Rectal smooth muscle tissue (tissue), 1 donor: ENCODE results near the gene HAUS7.

Experiments
- H3K27ac ChIP-seq: one replicate; pipeline ENCODE4 v1.7.0; 2013; ENCODE audit warnings: low read depth, low read length, inconsistent platforms
- H3K27me3 ChIP-seq: one replicate; pipeline ENCODE4 v1.7.0; 2013; ENCODE audit warnings: low read length; ENCODE audit not compliant: control insufficient read depth, insufficient read depth
- H3K36me3 ChIP-seq: one replicate; pipeline ENCODE4 v1.7.0; 2013; ENCODE audit warnings: low read length; ENCODE audit not compliant: control insufficient read depth, insufficient read depth
- H3K4me1 ChIP-seq: one replicate; pipeline ENCODE4 v1.7.0; 2013; ENCODE audit warnings: low read length; ENCODE audit not compliant: control insufficient read depth, insufficient read depth
- H3K4me3 ChIP-seq: one replicate; pipeline ENCODE4 v1.7.0; 2013; ENCODE audit warnings: low read length
- H3K9ac ChIP-seq: one replicate; pipeline ENCODE4 v1.7.0; 2013; ENCODE audit warnings: low read length

The HAUS7 gene

DNA sequence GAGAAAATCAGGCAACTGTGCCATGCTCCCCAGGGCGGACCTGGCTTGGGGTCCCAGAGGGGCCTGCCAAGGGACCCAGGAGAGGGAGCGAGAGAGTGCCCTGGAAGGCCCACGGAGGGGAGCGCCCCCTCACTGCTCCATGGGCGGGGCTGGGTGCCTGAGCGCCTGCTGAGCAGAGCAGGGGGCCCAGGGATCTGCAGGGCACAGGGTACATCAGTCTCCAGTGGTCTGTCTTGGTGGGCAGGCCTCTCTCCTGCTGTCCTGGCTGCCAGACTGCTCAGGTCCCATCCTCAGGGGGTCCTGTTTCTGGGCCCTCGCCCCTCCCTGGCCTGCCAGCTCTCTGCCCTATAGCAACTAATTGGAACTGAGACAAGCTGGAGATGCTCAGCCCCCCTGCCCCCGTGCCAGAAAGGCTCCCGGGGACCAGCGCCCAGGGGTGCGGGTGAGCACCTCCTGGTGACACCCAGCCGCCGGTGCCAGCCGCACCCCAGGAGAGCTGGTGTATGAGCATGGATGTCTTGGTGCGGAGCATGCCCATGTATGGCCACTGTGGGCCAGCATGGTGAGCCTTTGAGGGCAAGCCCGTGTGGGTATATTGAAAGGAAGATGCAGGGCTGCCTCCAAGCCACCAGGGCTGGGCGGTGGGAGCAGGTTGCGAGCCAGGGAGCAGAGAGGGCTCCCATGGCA is 25.7 kb upstream of the HAUS7 start:
- H3K9ac ChIP-seq: no peak overlapping the region
- no peaks in the 10 kb centered on the region for H3K4me1 ChIP-seq
- no peak overlapping the region for H3K4me3 ChIP-seq
- no peaks in the 10 kb centered on the region for H3K36me3 ChIP-seq
- no peak overlapping the region for H3K27ac ChIP-seq
- H3K27me3 ChIP-seq: no peaks in the 10 kb centered on the region

- H3K27me3 ChIP-seq: no peaks in the 10 kb centered on the region
- no peaks in the 10 kb centered on the region for H3K4me1 ChIP-seq
- no peak overlapping the region for H3K27ac ChIP-seq
- H3K4me3 ChIP-seq: peak overlapping the region; percentile 33
- no peaks in the 10 kb centered on the region for H3K36me3 ChIP-seq
- H3K9ac ChIP-seq: no peak overlapping the region
Measured at GRCh38 chrX:153495362-153495751, 25.0 kb upstream of the HAUS7 start.

DNA sequence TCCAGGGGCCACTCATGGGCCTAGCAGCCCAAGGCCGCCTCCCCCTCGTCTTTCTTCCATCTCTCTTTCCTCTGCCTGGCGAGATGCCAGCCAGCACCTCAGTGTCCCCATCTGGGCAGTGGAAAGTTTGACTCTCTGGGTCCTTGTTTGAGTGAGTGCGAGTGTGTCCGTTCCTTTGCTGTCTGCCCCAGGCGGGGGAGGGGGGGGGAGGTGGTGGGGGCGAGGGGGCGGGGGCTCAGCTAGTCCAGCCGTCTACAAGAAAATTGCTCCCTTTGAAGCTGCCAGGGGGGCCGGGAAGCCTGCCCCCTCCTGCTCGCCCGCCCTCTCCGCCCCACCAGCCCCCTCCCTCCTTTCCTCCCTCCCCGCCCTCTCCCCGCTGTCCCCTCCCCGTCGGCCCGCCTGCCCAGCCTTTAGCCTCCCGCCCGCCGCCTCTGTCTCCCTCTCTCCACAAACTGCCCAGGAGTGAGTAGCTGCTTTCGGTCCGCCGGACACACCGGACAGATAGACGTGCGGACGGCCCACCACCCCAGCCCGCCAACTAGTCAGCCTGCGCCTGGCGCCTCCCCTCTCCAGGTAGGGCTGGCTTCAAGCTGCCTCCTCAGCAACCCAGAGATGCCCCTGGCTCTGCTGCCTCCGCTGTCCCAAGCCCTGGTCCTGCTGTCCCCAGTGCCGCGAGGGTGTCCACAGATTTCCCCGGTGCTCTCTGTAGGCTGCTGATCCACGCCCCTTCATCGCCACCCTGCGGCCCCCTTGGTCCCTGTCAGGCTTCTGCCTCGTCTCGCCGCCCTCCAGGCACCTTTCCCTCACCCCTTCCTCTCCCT is 24.4 kb upstream of the HAUS7 start, which contains the start of gene BGN:
BGN (plus strand) TSS at position 440 of the 821 bp plus-strand sequence. CDS start 9,652 bp downstream, outside the sequence.
- H3K4me1 ChIP-seq: no peaks in the 10 kb centered on the region
- H3K4me3 ChIP-seq: peak within 1 kb of the TSS; percentile 33
- no peaks in the 10 kb centered on the region for H3K36me3 ChIP-seq
- H3K27ac ChIP-seq: no peak within 1 kb of the TSS
- no peak within 1 kb of the TSS for H3K9ac ChIP-seq
- no peaks in the 10 kb centered on the region for H3K27me3 ChIP-seq

DNA sequence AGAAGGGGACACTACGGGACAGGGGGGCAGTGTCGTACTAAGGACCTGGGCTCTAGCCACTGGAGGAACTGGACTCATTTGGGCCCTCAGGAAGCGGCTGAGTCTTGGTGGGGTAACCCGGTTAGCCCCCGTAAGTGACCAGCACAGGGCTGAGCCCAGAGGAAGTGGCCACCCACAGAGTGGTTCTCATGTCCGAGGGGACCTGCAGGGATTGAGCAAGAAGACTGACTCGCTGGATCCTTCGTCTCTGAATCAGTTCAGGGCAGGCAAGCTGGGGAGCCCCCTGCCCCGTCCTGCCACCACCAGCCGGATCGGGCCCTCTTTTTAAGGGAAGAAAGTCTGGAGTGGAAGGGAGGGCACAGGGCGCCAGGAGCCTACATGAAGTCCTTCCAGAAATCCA is 23.7 kb upstream of the HAUS7 start:
- Histone ChIP-seq H3K9ac (no peak overlapping the region), H3K27ac (no peak overlapping the region), H3K36me3 (no peaks in the 10 kb centered on the region), H3K27me3 (no peaks in the 10 kb centered on the region), H3K4me1 (no peaks in the 10 kb centered on the region), H3K4me3 (no peak overlapping the region)

- H3K4me1 ChIP-seq: no peaks in the 10 kb centered on the region
- no peak overlapping the region for H3K4me3 ChIP-seq
- H3K9ac ChIP-seq: no peak overlapping the region
- H3K27me3 ChIP-seq: no peaks in the 10 kb centered on the region
- no peaks in the 10 kb centered on the region for H3K36me3 ChIP-seq
- H3K27ac ChIP-seq: no peak overlapping the region
Measured at GRCh38 chrX:153493085-153493484, 22.7 kb upstream of the HAUS7 start.

DNA sequence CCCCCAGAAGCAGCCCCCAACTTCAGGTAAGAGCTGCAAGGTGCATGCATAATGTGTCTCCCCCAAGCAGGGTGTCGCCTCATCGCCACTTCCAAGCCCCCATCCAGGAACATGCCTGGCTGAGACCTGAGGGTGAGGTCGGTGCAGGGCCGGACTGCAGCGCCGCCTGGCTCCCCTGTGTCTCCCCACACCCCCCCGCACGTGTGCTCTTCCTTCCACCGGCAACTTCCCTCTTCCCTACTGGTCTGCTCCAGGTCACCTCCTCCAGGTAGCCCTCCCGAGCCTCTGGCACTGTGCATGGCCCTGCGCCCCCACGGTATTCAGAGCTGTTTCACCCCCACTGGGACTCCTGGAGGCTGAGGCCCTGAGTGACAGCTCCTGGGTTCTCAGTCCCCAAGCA is 22.2 kb upstream of the HAUS7 start:
- Histone ChIP-seq H3K9ac (no peak overlapping the region), H3K4me3 (no peak overlapping the region), H3K27me3 (no peaks in the 10 kb centered on the region), H3K4me1 (no peaks in the 10 kb centered on the region), H3K27ac (no peak overlapping the region), H3K36me3 (no peaks in the 10 kb centered on the region)

DNA sequence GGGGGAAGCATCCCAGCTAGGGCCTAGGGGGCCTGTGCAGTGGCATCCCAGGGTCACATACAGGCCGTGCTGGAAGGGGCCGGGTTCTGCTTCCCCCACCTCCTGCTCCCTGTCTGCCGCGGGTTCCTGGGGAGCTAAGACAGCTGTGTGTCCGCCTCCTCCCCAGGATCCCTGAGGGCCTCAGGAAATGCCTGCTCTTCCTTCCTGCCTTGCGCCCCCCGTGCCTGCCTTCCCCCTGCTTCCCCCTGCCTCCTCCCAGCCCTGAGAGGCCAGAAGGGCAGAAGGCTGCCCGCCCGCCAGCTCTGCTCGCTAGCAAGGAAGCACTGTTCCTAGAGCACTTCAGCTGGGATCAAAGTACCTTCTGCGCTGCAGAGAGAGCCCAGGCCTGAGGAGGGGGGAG is 21.5 kb upstream of the HAUS7 start:
- no peak overlapping the region for H3K9ac ChIP-seq
- H3K27me3 ChIP-seq: no peaks in the 10 kb centered on the region
- H3K4me3 ChIP-seq: no peak overlapping the region
- no peak overlapping the region for H3K27ac ChIP-seq
- no peaks in the 10 kb centered on the region for H3K36me3 ChIP-seq
- H3K4me1 ChIP-seq: no peaks in the 10 kb centered on the region

GRCh38 chrX:153491351-153491914 is 21.1 kb upstream of the HAUS7 start:
- Histone ChIP-seq H3K9ac (no peak overlapping the region), H3K27me3 (no peaks in the 10 kb centered on the region), H3K4me1 (no peaks in the 10 kb centered on the region), H3K36me3 (no peaks in the 10 kb centered on the region), H3K27ac (no peak overlapping the region), H3K4me3 (no peak overlapping the region)

DNA sequence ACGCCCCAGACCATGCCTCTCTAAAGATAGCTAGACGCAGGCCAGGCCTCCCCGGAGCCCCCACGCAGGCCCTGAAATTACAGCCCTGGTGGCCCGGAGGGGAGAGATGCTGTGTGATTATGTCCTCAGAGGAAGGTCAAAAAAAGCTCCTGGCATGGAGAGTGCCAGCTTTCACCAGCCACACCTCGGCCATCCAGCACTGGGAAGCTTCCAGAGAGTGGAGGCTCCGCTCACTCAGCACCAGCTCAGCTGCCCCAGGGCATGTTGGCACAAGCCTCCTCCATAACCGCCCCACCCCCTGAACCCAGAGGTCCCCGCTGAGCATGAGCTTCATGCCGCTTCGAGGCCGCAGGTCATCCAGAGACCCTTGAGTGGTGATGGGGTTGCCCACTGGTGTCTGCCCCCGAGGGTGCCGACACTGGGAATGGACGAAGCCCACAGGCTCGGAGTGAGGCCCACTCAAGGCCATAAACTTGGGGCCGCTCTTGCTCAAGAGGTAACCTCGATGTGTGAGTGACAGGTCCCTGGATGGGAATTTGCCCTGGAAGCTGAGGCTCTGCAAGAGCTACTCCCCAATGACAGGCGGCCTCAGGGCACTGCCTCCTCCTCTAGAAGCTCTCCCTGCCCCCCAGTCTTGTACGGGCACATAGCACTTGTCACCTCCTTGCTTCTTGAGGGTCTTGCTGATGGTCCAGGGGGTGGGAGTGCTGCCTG is 20.0 kb upstream of the HAUS7 start:
- Histone ChIP-seq H3K27me3 (no peaks in the 10 kb centered on the region), H3K27ac (no peak overlapping the region), H3K36me3 (no peaks in the 10 kb centered on the region), H3K9ac (no peak overlapping the region), H3K4me3 (no peak overlapping the region), H3K4me1 (no peaks in the 10 kb centered on the region)

DNA sequence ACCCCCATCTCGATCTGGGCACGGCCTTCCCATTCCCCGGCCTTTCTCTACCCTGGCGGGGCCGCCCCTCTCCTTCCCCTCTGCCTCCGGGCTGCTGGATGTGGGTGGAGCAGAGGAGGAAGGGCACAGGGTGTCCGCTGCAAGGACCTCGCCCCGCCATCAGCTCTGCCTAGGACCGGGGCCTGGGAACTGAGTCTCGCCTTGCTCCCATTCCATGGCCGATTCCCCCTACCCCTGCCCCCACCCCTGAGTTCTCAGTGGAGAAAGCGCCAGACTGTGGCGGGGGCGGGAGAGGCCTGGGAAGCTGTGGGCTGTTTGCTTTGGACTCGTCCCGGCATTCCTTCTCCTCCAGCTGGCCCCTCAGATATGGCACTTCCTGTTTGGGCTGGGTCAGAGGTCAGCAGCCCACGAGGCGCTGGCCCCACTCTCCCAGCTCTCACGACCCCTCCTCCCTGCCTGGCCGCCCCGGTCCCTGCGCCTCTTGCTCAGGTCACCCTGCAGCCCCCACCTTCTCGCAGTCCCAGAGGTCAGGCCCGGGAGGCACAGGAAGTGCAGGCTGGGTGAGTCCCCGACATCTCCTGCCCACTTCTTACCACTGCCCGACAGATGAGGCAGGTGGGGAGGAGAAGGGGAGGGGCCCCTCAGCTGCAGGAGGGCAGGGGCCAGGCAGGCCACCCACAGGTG is 18.0 kb upstream of the HAUS7 start:
- no peaks in the 10 kb centered on the region for H3K36me3 ChIP-seq
- no peaks in the 10 kb centered on the region for H3K4me1 ChIP-seq
- H3K4me3 ChIP-seq: no peak overlapping the region
- no peaks in the 10 kb centered on the region for H3K27me3 ChIP-seq
- H3K27ac ChIP-seq: no peak overlapping the region
- no peak overlapping the region for H3K9ac ChIP-seq

DNA sequence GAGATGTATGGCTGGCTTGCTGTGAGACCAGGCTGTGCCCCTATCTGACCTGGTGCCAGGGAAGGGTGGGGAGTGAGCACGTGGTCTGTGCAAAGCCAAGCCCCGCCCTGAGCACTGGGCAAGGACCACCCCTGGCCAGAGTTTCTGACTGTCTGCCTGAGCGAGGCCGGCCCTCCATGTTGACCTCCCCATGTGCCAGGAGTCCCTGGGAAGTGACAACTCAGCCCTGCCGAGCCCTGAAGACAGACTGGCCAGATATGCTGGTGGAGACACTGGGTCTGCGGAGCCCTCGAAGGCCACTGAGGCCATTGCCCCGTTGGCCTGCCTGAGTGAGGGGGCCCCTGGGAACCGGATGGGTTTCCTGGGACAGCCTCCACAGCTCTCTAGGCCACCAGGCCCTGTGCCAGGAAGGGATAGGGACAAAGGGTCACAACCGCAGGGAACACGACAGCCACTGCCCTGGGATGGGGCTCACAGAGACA is 17.3 kb upstream of the HAUS7 start:
- no peaks in the 10 kb centered on the region for H3K36me3 ChIP-seq
- H3K27ac ChIP-seq: no peak overlapping the region
- no peak overlapping the region for H3K9ac ChIP-seq
- no peaks in the 10 kb centered on the region for H3K4me1 ChIP-seq
- no peaks in the 10 kb centered on the region for H3K27me3 ChIP-seq
- H3K4me3 ChIP-seq: no peak overlapping the region

DNA sequence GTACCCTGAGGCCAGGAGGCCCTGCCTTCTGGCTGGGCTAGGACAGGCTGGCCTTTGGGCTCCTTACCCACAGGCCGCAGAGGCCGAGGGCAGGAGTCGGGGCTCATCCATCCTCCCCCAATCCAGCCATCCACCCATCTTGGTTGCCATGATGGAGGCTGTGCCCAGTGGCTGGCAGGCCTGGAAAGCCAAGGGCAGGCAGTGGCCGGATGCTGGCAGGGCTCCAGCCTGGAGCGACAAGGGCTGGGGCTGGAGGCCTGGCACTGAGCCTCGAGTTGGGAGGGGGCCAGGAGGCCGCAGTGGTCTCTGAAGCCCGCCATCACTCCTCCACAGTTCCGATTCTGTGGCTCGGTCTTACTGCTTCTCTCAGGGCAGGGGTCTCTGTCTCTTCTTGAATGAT is 15.8 kb upstream of the HAUS7 start:
- Histone ChIP-seq H3K9ac (no peak overlapping the region), H3K4me1 (no peaks in the 10 kb centered on the region), H3K27me3 (no peaks in the 10 kb centered on the region), H3K4me3 (no peak overlapping the region), H3K36me3 (no peaks in the 10 kb centered on the region), H3K27ac (no peak overlapping the region)
